Urothelium cell line (cell line): ENCODE results near the gene TTC9C.
"Not testable (repeated sequence)": the region's sequence is repeated elsewhere in the genome, so short reads cannot be mapped to it uniquely, and the experiment has no call there.

Experiments used
- DNase-seq: peaks from one replicate; pipeline ENCODE4 v3.0.0; 2011; ENCODE audit warnings: low spot score, mixed read lengths
- FAIRE-seq: peaks from 2 replicates; lab custom pipeline; 2011; peaks lifted over from hg19 to GRCh38; lab: Jason Lieb, UNC

Gene TTC9C

DNA sequence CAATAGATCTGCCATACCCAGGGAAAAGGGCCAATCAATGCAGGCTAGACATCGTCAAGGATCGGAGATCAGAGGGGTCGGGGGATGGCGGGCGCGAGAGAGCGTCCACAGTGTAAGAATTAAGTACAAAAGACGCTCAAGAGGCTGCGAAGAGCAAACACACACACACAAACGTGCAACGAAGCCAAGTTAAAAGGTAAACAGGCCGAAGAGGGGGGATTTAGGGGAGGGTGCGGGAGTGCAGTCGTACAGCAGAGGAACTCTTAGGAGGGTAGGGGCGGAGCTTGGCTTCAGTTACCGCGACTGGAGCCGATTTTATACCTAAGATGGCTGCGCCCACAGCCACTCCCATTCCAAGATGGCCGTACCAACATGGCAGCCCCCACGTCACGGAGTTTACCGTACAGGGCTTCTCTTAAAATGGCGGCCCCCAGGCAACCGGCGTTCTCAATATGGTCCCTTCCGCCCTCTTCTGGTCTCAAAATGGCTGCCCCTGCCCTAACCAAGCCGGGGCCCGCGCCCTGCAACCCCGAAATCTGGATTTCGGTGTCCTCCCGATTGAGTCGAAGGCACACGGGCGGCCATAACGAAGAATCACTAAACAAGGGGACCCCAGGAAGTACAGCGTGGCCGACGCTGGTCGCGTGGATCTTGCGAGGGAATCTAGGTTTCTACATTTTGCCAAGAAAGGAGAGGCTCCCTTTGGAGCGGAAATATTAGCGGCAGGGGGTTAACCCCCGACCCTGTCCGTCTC lies 18.9 kb upstream of the TTC9C start:
- FAIRE-seq: no peak
- no peak for DNase-seq

DNA sequence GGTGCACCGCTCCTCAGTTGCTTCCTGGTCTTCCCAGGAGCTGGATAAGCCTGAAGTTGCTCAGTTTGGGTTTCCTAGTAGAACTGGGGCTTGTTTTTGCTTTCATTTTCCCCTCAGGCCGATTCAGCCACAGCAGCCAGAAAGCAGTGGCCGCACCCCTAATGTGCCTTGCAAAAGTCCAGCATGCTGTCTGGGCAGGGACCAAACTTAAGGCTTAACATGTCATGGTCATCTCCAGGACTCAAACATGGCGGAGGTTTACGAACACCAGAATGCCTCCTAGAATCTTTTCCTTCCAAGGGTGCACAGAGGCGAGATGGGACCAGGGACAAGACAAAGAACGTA lies 18.3 kb upstream of the TTC9C start:
- DNase-seq (no peak), FAIRE-seq (no peak)

DNA sequence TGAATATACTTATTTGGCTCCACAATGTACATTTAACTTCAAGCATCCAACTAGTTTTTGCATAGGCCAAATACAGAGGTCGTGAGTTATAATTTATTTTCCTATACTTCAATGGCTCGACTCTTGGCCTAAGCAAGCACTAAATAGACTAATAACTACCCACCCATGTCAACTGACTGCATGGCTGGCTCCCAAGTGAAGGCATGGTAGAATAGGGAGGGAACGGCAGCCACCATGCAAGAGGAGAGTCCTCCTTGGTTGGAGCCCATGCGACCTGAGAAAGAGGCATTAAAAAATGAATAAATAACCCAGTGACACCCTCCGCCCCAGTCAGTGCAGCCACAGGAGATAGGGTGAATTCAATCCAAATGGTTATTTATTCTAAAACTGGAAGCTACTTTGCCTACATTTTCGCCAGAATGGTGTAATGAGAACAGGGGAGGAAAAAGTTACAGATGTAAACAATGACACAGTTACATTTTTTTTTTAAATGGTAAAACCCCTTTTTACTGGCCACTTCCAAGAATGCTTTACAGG lies 15.9 kb upstream of the TTC9C start:
- FAIRE-seq (no peak), DNase-seq (no peak)

DNA sequence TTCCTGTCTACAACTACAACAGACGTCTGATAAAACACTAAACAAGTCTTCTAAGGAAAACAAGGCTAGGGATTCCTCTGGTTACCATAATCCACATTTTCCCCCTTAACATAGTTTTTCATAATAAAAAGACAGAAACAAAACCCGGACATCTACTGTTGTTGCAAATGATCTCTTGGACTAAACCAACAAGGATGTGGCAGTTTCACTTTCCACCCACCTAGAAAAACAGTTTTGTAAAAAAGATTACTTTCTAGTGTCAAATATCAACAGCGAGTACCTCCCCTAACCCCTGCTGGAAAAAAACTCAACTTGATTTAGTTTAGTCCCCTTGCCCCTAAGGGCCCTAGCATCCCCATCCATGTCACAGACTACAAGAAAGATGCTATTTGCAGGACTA lies 15.4 kb upstream of the TTC9C start:
- FAIRE-seq (no peak), DNase-seq (no peak)

DNA sequence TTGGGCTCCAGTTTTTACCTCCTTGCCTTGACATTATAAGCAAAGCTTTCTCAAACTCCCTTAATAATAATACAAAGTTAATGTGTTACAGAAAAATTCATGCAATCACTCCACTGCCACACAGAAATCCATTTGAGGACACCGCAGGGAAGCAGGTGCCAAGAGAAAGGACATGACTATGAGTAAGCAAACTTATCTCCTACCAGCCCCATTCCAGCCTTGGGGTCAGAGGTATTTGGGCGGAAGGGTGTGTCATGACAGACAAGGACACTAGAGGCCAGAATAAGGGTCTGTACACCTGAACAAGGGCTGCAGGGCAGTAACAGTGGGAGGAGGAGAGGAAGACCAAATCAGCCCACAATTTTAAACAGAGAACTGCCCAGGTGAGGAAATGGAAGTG lies 14.9 kb upstream of the TTC9C start:
- FAIRE-seq: no peak
- no peak for DNase-seq

DNA sequence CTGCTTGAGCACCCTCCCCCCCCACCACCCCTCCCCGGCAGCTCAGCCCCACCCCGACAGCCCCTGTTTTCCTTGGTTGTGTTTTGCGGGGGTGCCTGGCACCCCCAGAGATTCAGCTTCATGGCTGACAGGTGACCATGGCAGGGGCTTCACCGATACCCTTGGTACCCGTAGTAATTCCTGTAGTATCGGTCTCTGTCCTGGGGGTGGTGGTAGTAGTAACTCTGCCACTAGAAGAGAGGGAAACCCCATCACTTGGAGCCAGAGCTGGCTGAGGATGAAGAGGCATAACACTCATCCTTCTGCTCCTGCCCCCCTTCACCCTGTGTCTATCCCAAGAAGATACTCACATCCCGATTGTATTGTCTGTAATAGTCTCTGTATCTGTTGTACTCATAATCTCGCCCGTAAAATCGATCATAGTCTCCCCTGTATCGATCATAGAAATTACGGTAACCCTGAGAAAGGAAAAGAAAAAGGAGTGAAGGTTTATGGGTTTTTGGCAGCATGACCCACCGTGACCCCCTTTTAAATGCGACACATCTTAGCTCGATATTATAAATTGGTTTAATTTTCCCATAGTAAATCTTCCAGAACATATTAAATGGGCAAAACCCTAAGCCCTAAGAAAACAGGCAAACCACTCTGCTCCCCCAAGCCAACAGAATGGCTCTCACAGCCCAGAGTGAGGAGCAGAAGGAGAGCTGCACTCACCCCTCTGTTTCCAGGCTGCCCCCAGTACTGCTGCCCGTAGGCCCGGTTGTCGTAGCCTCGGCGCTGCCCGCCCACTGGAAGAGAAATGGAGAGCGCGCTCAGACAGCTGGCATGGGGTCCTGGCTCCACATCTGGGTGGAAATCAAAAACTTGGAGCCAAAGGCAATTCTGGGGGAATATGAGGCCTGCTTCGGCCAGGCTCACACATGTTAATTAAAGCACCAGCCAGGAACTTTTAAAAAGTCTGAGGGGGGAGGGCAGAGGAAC lies 12.8 kb upstream of the TTC9C start:
- no peak for FAIRE-seq
- no peak for DNase-seq

DNA sequence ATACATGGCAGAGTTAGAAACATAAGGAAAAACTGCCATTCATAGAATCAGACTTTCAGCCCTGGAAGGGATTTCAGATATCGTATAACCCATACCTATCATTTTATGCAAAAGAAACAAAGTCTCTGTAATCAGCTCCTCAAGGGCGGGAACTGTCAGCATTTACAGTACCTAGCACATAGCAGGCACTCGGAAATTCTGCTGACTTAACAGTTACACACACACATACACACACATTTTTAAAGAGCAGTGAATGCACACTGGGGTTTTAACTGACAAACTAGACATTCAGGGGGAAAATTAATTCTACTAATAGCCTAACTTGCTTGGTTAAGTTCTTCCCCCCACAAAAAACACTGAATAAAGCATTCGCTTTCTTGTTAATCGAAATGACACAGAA lies 12.1 kb upstream of the TTC9C start:
- DNase-seq: no peak
- no peak for FAIRE-seq

DNA sequence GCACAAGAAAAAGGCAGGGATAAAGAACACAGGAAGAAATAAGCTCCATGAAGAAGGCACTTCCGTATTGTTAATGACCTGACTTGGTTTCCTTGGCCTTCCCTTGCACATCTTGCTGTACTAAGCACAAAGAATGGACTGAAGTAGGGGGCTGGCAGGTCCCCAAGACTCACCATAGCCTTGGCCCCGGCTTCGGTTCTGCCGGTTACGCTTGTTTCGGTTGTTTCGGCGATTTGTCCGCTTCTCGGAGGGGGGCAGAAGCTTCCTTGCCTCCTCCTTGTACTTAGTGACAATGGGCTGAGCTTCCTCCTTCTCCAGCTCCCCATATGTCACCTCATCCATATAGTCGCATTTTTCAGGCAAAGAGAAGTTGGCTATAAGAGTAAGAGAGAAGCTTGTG lies 11.5 kb upstream of the TTC9C start:
- no peak for DNase-seq
- no peak for FAIRE-seq

DNA sequence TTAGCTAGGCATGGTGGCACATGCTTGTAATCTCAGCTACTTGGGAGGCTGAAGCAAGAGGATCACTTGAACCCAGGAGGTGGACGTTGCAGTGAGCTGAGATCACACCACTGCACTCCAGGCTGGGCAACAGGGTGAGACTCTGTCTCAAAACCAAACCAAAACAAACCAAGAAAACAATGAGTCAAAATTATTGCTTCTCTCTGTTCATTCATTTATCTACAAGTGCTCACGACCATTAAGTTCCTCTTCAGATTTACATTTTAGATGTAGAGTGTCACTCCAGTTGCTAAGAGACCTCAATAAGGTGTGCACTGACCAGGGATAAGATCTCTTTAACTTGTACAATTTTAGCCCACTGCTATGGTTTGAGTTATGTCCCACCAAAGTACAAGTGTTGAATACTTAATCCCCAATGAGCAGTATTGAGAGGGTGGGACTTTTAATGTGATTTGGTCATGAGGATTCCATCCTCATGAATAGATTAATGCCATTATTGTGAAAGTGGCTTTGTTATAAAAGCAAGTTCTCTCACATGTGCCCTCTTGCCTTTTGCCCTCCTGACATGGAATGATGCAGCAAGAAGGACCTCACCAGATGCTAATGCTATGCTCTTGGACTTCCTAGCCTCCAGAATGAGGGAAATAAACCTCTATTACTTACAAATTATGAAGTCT lies 8.8 kb upstream of the TTC9C start:
- FAIRE-seq (no peak), DNase-seq (no peak)

DNA sequence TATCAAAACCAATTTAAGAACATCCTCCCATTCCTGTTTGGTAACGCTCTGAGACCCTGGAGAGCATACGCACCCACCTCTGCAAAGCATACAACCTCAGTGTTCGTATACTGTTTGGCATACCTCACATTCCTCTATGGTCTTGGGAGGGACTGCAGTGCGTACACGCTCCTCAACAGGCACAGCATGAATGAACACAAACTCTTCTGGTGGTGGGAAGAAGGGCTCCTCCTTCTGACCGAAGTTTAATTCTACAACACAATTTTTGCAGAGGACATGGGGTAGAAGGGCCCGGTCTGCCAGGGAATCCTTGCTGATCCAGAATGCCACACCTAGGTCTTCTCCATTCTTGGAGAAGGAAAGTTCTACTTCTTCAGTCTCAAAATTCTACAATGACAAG lies 6.3 kb upstream of the TTC9C start:
- FAIRE-seq: no peak
- DNase-seq: no peak

DNA sequence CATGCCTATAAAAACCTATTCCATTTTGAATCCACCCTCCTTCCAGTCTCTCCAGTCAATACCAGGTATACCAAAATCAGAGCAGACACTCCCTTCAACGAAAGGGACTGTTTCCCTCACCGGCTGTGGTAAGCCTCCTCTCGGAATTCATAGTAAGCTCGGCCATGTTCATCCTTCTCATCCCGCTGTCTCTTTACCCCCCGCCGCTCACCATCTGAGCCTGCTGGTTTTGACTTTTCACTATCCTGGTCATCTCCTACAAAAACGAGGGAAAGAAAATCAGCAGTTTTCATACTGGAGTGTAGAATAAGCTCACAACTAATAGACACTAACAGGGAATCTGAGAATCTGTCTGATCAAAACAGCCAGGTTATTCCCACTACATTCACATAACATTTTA lies 4.1 kb upstream of the TTC9C start:
- DNase-seq (no peak), FAIRE-seq (no peak)

DNA sequence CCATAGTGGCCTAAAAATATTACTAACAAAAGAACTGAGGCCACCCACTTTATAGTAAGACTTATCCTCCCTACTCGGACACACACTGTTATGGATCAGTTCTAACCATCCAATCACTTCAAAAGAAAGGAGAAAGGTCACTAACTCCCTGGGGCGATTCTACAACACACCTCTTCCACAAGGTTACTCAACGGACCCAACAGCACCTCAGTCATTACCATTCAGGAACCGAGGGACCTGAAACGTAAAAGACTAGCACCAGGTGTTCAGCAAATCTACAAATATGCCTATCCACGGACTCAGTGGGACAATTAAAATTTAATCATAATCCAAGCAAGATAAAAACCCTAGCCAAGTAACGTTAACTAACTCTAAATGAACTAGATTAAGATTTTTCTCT lies 2.6 kb upstream of the TTC9C start:
- FAIRE-seq (no peak), DNase-seq (no peak)

DNA sequence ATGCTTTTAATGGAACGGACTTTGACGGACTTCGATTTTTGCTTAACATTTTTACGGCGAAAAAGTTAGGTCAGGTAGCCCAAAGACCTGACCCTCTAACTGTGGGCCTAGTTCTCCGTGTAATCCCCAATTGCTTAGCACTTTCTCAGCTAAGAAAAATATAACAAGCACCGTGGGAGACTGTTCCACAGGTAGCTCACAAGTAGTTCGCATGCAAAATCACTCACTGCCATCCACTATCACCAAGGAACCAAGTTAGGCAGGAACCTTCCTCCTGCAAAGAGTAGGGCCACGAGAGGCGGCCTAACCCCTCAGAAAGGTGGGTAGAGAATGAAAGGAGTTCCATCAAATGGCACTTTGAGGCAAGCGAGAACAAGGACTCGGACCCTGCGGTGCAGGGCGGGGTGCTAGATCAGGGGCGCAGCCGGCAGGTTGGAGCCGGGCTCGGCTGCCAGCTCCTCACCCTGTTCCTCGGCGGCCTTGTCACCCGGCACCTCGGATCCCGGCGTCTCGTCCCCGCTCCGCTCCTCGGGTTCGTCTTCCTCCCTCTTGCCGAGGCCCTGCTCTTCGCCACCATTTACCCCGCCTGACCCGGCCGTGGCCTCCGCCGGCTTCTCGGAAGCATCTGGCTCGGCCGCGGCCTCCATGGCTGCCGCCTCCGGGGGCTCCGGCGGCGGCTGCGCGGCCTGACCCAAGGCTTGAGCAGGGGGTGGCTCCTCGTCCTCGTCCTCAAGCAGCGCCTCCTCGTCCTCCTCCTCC lies 2.0 kb upstream of the TTC9C start:
- FAIRE-seq: no peak
- no peak for DNase-seq

DNA sequence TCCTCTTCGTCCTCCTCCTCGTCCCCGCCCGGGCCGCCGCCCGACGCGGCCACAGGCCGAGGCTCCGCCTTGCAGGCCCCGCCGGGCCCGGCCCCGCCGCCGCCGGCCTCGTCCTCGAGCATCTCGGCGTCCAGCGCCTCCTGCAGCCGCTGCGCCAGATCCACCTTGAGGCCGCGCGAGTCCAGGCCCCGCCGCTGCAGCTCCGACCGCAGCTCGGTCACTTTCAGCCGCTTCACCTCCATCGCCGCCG lies 1.4 kb upstream of the TTC9C start:
- FAIRE-seq: no peak
- no peak for DNase-seq

DNA sequence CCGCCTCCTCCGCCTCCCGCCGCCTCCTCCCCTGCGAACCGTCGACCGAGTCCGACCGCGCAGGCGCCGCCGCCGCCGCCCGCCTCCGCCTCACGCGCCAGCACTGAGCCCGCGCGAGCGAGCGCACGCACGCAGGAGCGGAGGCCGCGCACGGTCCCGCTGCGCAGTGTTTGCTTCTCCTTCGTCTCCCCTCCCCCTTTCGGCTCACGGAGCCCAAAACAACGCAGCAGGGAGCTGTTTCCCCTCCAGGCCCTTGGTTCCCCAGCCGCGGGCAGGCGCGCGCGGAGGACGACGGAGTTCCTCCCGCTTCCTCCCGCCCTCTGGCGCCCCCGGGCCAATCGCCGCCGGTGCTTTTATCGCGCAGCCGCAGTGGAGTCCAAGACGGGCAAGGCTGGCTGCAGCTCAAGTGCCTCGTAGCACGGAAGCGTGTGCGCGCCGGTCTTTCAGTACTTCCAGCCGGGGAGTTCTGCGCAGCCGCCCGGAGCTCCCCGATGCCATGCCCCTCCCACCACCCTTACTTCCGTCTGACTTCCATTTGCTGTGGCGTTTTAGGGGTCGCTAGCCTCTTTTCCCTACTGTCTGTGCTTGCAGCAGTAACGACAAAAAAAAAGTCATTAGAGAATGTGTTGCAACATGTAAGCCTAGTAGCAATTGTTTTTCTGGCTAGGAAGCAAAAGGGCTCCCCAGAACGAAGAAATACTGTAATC lies 968 bp upstream of the TTC9C start, which contains the start of gene HNRNPUL2:
Gene HNRNPUL2, minus strand, starts transcription at position 293 of the 707 bp plus-strand sequence. CDS start 301 bp downstream, outside the sequence.
- peak; percentile 40 for FAIRE-seq
- peak; percentile 98 for DNase-seq

DNA sequence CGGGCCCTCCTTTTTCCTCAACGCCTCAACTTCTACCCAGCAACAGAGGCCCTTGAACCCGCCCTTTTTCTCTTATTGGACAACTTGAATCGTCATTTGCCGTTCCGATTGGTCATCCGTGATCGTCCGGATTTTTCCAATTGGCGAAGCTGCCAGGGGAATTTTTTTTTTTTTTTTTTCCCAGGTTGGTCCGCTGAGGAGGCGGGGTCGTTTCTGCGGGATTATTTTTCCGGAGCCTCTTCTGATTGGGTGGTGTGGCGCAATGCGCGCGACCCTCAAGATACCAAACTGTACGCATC lies 465 bp upstream of the TTC9C start:
- no peak for FAIRE-seq
- peak; percentile 90 for DNase-seq

DNA sequence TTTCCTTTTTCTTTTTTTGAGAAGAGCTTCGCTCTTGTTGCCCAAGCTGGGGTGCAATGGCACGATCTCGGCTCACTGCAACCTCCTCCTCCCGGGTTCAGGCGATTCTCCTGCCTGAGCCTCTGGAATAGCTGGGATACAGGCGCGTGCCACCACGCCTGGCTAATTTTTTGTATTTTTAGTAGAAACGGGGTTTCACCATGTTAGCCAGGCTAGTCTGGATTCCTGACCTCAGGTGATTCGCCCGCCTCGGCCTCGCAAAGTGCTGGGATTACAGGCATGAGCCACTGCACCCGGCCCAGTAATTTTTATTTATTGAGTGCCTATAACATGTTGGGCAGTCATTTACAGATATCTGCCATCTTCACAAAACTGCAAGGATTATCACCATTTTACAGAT lies 1.8 kb downstream of the TTC9C start:
- not testable (repeated sequence) for FAIRE-seq

DNA sequence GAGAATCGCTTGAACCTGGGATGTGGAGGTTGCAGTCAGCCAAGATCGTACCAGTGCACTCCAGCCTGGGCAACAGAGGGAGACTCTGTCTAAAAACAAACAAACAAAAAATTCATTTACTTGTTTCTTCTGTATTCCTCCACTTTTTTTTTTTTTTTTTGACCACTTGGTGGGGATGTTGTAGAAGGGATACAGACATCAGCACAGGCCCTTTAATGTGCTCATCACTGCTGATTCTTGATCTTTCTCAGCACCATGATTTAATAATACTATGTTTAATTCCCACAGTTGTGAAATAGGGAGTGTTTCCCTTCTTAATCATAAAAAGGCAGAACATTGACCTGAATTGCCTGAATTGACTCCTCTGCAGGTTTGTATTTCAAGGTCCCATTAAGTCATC lies 4.5 kb downstream of the TTC9C start:
- FAIRE-seq: no peak
- DNase-seq: no peak

More for the DNA sequence above, 1.8 kb downstream of the TTC9C start:
- not testable (repeated sequence) for DNase-seq

DNA sequence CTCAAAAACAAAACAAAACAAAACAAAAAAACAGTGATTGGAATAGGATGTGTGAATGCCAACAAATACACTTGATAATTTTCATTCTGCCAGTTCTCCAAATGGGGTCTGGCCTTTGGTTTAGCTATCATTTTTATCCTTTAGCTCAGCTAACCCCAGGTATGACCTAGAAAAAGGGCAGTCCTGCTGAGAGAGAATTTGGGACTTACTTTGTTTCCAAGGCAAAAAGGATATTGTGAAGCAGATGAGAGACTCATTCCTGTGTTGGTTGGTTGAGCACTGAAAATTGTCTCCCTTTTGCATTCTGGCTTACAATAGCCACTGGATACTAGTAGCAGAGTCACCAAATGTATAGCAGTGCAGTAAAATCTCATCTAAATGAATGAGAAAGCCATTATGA lies 8.9 kb downstream of the TTC9C start:
- DNase-seq: no peak
- FAIRE-seq: no peak

DNA sequence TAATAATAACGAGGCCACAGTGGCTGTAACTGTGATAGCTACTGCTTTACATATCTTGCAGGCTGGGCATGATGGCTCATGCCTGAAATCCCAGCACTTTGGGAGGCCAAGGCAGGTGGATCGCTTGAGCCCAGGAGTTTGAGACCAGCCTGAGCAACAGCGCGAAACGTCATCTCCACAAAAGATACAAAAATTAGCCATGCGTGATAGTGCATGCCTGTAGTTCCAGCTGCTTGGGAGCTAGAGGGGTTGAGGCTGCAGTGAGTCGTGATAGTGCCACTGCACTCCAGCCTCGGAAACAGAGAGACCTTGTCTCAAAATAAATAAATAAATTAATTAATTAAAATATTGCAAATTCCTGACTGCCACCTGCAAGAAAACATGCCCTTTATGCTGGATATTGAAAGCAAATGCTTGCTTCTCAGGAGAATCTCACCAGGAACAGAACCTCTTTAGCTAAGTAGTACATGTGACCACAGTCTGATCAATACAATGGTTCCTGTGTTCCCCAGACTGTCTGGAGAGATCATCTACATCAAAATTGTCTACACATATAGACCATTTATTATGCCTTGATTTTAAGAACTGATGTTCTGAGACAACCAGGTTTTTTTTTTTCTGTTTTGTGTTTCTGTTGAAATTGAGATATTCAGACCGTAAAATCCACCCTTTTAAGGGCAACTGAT lies 19.3 kb downstream of the TTC9C start:
- no peak for FAIRE-seq
- no peak for DNase-seq
